ENCODE data around the gene DNAH3. TPM values are rescaled to one million over a fixed set of nuclear protein-coding genes. Genes with fewer than 3 reads are reported as not detected.

DNAH3 gene
- total and polyA plus RNA-seq, 2 of the 13 experiments (the other 11 are each of a cell fraction or from before 2014, with no cell fraction given), result 0.07 to 0.08 TPM

GRCh38 chr16:20941636-20941926 lies 209.1 kb downstream of the DNAH3 start:
- intact Hi-C loops (cut with micrococcal nuclease; ENCODE audit: unreplicated experiment), result no loop called here
- H3K4me3 ChIP-seq (replicated peaks in 1 of 3; ENCODE audit: insufficient read depth in 1 of 3, low read depth in 2 of 3, low read length in 3 of 3), result no peak overlapping the region

GRCh38 chr16:20940871-20941635 lies 209.6 kb downstream of the DNAH3 start:
- H2AFZ ChIP-seq (ENCODE audit: low read length), result no peak overlapping the region
- no peak for TF ChIP-seq UBTF (CRISPR knock-in tag; IDR thresholded peaks at IDR 0.05)
- no peak for TF ChIP-seq RXRB (CRISPR knock-in tag; IDR thresholded peaks at IDR 0.05; ENCODE audit: borderline replicate concordance)
- no peak for TF ChIP-seq DMAP1 (CRISPR knock-in tag; IDR thresholded peaks at IDR 0.05)
- no peak for TF ChIP-seq SMYD3 (CRISPR knock-in tag; IDR thresholded peaks at IDR 0.05)
- no peak for TF ChIP-seq ZFP37 (CRISPR knock-in tag; IDR thresholded peaks at IDR 0.05; ENCODE audit: borderline replicate concordance)
- TF ChIP-seq TP53 (CRISPR knock-in tag; conservative IDR thresholded peaks at IDR 0.05), result no peak
- TF ChIP-seq NFIC (IDR thresholded peaks at IDR 0.05; ENCODE audit: low read length), result no peak
- no peak for TF ChIP-seq ZNF501 (CRISPR knock-in tag; IDR thresholded peaks at IDR 0.05)
- TF ChIP-seq ZFYVE20 (CRISPR knock-in tag; IDR thresholded peaks at IDR 0.05; ENCODE audit: borderline replicate concordance, low read depth), result no peak
- TF ChIP-seq SMAD3 (CRISPR knock-in tag; IDR thresholded peaks at IDR 0.05), result no peak
- TF ChIP-seq MYC (CRISPR knock-in tag; IDR thresholded peaks at IDR 0.05; ENCODE audit: borderline replicate concordance), result no peak
- TF ChIP-seq ZFX (CRISPR knock-in tag; IDR thresholded peaks at IDR 0.05; ENCODE audit: low read depth), result no peak
- no peaks in the 10 kb centered on the region for H3K79me2 ChIP-seq (ENCODE audit: insufficient read depth, low read length)
- DNase-seq (ENCODE audit: low spot score) (no peak), ATAC-seq (no peak), FAIRE-seq (no peak)
- BruUV-seq (replicated peaks), result no TSS peak
- H3K9me3 ChIP-seq (ENCODE audit: low read length), result no peaks in the 10 kb centered on the region
- intact Hi-C loops (cut with micrococcal nuclease; ENCODE audit: unreplicated experiment), result no loop called here
- no peak overlapping the region for H3K4me2 ChIP-seq (ENCODE audit: low read depth, low read length)
- in situ Hi-C loops (cut with HindIII; ENCODE audit: extremely low pct_ligation_motif_present, low pct_unique_long_range_greater_than_20kb), result no loop called here
- no peaks in the 10 kb centered on the region for H4K20me1 ChIP-seq (ENCODE audit: insufficient read depth, low read length)
- 18% methylated on average over 6 of the region's 6 CpGs for WGBS (ENCODE audit: low lambda C conversion rate)
- POLR2A ChIA-PET, result no interaction called here
- H3K4me3 ChIP-seq (replicated peaks in 1 of 3; ENCODE audit: insufficient read depth in 1 of 3, low read depth in 2 of 3, low read length in 3 of 3), result no peak overlapping the region
- CTCF ChIA-PET (ENCODE audit: low intra/inter-chr PET ratio, low total read pairs), result no interaction called here
- peaks cover 0 to 3% of the 10 kb centered on the region in 2 experiments; a peak in 1 of 5 replicates for H3K27me3 ChIP-seq (ENCODE audit: control insufficient read depth in 1 of 2, insufficient read depth in 2 of 2, low read length in 2 of 2)
- no peak overlapping the region for H3K9ac ChIP-seq (ENCODE audit: insufficient read depth, low read depth, low read length)
- H3K4me1 ChIP-seq (ENCODE audit: insufficient read depth, low read length), result peaks cover 11% of the 10 kb centered on the region
- no peaks in the 10 kb centered on the region for H3K36me3 ChIP-seq (replicated peaks in 1 of 2; ENCODE audit: control insufficient read depth in 1 of 2, insufficient read depth in 2 of 2, low read length in 2 of 2)
- no peak overlapping the region for H3K27ac ChIP-seq (ENCODE audit: extremely low read length, insufficient read depth, low read length)

More at GRCh38 chr16:20941636-20941926, 209.1 kb downstream of the DNAH3 start:
- no peak for DNase-seq (ENCODE audit: low spot score)
- no peak for FAIRE-seq
- no peak for ATAC-seq
- in situ Hi-C loops (cut with HindIII; ENCODE audit: extremely low pct_ligation_motif_present, low pct_unique_long_range_greater_than_20kb), result no loop called here
- BruUV-seq (replicated peaks), result no TSS peak
- Histone ChIP-seq H3K79me2 (ENCODE audit: insufficient read depth, low read length) (no peaks in the 10 kb centered on the region), H3K27me3 (ENCODE audit: control insufficient read depth in 1 of 2, insufficient read depth in 2 of 2, low read length in 2 of 2) (peaks cover 0 to 3% of the 10 kb centered on the region in 2 experiments; a peak in 1 of 5 replicates), H3K4me2 (ENCODE audit: low read depth, low read length) (no peak overlapping the region), H3K4me1 (ENCODE audit: insufficient read depth, low read length) (peaks cover 11% of the 10 kb centered on the region), H3K27ac (ENCODE audit: extremely low read length, insufficient read depth, low read length) (no peak overlapping the region), H2AFZ (ENCODE audit: low read length) (no peak overlapping the region), H3K36me3 (replicated peaks in 1 of 2; ENCODE audit: control insufficient read depth in 1 of 2, insufficient read depth in 2 of 2, low read length in 2 of 2) (no peaks in the 10 kb centered on the region), H3K9me3 (ENCODE audit: low read length) (no peaks in the 10 kb centered on the region), H3K9ac (ENCODE audit: insufficient read depth, low read depth, low read length) (no peak overlapping the region), H4K20me1 (ENCODE audit: insufficient read depth, low read length) (no peaks in the 10 kb centered on the region)
- ChIA-PET POLR2A (no interaction called here), CTCF (ENCODE audit: low intra/inter-chr PET ratio, low total read pairs) (no interaction called here)
- 76% methylated on average over 6 of the region's 6 CpGs for WGBS (ENCODE audit: low lambda C conversion rate)
- no peak for TF ChIP-seq NFE2L2 (IDR thresholded peaks at IDR 0.05; ENCODE audit: low read length)
- TF ChIP-seq ZNF207 (IDR thresholded peaks at IDR 0.05; ENCODE audit: borderline replicate concordance), result no peak
- TF ChIP-seq TIGD3 (CRISPR knock-in tag; IDR thresholded peaks at IDR 0.05; ENCODE audit: borderline replicate concordance), result no peak
- no peak for TF ChIP-seq EHMT2 (IDR thresholded peaks at IDR 0.05; ENCODE audit: borderline replicate concordance, low read depth, low read length)
- no peak for TF ChIP-seq CC2D1A (CRISPR knock-in tag; IDR thresholded peaks at IDR 0.05)
- no peak for TF ChIP-seq ZNF333 (CRISPR knock-in tag; IDR thresholded peaks at IDR 0.05; ENCODE audit: borderline replicate concordance)

Measured in HepG2 (cell line).